K562 treated with DMSO at 1 percent for 24 hours (cell line): ENCODE results near the gene THAP10. TPM values are rescaled to one million over a fixed set of nuclear protein-coding genes. Genes with fewer than 3 reads are reported as not detected.

Experiments
- total RNA-seq: library from RNA; unstranded; fragments of 300-600 nt; gene quantifications from 2 replicates; pipeline ENCODE4 v1.2.3, GENCODE V29; 2022; ENCODE audit warnings: low read depth; ENCODE audit not compliant: insufficient read depth

Gene THAP10
- total RNA-seq: 0.24 and 0.43 TPM in 2 replicates

DNA sequence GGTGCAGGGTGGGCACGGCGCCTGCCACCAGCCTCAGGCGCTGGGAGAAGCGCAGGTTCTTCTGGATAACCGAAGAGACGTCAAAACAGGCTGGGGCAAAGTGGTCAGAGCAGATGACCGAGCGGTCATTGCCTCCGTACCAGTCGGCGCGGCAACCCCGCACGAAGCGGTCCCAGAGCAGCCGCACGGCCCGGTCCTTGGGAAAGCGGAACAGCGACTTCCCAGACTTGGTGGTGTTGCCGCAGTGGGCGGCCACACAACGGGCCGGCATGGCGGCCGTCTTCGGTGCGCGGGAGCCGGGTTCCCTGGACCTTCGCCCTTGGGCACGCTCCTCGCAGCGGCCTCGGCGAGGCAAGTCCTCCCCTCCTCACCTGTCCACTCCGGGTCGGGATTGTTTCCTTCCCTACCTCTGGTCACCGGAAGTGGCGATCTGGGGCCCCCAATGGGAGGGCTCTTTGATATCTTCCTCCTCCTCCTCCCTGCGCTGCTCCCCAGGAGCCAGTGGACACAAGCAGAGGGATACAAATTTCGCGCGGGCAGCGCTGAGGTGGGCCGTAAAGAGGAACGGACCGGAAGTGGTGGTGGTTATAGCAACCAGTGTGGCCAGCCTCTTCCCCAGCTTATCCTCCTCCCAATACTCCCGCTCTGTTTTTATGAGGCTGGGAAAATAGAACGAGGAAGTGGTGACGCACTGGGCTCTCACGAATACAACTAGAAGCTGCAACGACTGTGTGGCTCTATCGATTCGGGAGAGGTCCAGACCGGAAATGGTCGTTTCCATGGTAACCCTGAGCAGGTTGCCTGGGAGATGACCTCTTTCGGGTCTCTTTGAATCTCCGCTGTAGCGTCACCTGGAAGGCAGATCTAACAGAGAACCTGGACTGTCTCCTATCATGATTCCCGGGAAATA, at the start of gene THAP10, which contains the start of gene LRRC49:
Gene THAP10, minus strand, starts transcription at position 432 of the 910 bp plus-strand sequence. Its CDS starts 161 bp downstream, at position 271.
Gene LRRC49, plus strand, starts transcription at position 825 of the 910 bp plus-strand sequence. Its CDS starts 69 bp downstream, at position 894.

DNA sequence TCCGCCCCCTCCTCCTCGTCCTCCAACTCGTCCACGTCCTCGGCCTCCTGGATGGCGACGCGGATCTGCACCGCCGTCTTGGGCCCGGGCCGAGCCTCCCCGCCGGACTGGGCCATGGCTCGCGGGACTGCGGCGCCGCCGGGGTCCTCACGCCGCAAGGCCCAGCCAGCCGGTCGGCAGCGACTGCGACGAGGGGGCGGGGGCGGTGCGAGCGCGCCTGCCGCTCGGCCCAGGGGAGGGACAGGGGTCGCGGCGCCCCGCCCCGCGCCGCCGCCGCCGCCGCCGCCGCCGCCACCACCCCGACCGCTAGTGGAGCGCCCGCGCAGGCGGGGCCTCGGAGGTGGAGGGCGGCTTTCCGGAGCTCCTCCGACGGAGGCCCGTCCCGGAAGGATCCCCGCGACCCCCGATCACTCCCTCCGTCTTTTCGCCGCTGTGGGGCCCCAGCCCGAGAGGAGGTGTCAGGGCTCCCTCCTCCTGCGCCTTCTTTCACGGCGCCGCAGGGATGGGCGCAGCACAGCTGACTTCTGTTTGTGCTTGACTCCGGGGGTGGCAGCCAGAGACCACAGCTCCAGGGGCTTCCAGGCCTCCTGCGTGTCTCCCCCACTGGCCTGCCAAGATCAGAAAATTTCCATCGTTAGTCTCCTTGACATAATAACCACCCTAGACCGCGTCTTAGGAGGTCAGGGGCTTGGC, 38.1 kb downstream of the THAP10 start, which contains the start of gene LARP6:
Gene LARP6, minus strand, starts transcription at position 185 of the 693 bp plus-strand sequence. Its CDS starts 69 bp downstream, at position 116.

Other genes with a start within 250 kb of the THAP10 start
- 0.30 TPM in 1 of 2 replicates, not detected in the other for gene UACA, start 128.9 kb downstream of the THAP10 start, total RNA-seq
- gene LARP6, start 38.3 kb downstream of the THAP10 start, total RNA-seq: 0.92 TPM in 1 of 2 replicates, not detected in the other
- not detected in 2 replicates for gene LRRC49, start 393 bp upstream of the THAP10 start, total RNA-seq
- gene THSD4, start 223.0 kb upstream of the THAP10 start, total RNA-seq: 0.45 and 0.58 TPM in 2 replicates